Measurements from ENCODE around the gene NCAM2.

- TF ChIP-seq CTCF (IDR thresholded peaks at IDR 0.05): no peak
- TF ChIP-seq POLR2AphosphoS5 (IDR thresholded peaks at IDR 0.05): no peak
Observed at GRCh38 chr21:21119091-21119490, 120.9 kb downstream of the NCAM2 start.
